Tracheal epithelial cell (primary cell): ENCODE results near the gene MLLT11. TPM values are rescaled to one million over a fixed set of nuclear protein-coding genes. Genes with fewer than 3 reads are reported as not detected.

Experiments used
- total RNA-seq: library from RNA; depleted of rRNA; stranded (reverse); fragments of >200 nt; gene quantifications from 2 replicates; pipeline ENCODE4 v1.2.1, GENCODE V29; 2014

MLLT11 gene, protein sequence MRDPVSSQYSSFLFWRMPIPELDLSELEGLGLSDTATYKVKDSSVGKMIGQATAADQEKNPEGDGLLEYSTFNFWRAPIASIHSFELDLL
- total RNA-seq, result 1.9 and 4.6 TPM in 2 replicates

DNA sequence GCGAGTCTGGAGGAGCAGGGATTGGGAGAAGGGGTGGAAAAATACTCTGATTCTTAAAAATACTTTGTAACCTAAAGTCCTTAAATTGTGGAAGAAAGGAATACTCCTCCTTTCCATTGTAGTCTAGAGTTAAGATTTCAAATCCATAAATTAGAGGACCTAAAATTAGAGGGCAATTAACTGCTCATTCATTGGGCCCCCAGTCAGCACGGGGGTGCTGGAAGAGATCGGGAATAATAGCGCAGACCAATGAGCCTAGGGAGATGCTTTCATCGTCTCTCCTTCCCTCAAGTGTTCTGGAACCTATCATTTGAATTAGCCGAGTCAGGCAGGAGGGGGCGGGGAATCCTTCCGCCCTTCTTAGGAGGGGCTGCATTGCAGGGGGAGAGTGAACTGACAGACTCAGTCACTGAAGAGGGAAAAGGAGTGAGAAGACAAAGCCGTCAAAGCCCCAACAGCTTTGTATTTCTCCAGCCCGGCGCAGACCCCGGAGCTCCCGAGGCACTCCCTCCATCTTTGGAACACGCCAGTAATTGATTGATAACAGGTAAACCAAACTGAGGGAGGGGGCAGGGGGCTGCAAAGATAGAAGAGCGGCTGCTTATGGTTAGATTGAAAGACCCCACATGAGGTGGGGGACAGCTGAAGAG, at the start of gene MLLT11:
MLLT11 (plus strand) TSS at position 391 of the 650 bp plus-strand sequence. CDS start 6,828 bp downstream, outside the sequence.

DNA sequence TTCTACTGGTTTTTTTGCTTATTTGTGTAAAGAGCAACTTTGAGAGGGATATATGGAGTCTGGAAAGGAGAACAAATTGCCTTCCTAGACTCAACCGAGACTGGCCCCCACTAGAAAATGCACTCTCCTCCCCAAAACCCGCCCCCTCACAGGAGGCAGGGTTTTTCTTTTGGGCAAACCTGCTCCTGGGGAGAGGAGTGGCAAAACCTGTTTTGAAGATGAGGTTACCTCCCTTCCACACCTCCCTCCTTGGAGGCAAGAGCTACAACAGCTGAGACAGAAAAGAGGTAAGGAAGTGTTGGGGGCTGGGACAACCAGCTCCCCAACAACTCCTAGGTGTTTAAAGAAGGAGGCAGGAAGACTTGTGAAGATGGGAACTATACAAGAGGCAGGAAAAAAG, 23.8 kb upstream of the MLLT11 start, which contains the start of gene BNIPL:
BNIPL (plus strand) TSS at position 231 of the 400 bp plus-strand sequence; CDS start at position 371, 140 bp downstream.

DNA sequence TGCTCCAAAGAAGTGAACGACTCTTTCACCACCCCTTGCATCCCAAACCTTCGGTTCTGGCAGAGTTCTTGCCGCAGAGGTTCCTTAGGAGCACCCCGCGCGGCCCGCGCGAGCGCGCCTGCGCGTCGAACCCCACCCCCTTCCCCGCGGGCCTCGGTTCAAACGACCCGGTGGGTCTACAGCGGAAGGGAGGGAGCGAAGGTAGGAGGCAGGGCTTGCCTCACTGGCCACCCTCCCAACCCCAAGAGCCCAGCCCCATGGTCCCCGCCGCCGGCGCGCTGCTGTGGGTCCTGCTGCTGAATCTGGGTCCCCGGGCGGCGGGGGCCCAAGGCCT, 12.6 kb upstream of the MLLT11 start, which contains the start of gene C1orf56:
C1orf56 (plus strand) TSS at position 161 of the 334 bp plus-strand sequence; CDS start at position 258, 97 bp downstream.

DNA sequence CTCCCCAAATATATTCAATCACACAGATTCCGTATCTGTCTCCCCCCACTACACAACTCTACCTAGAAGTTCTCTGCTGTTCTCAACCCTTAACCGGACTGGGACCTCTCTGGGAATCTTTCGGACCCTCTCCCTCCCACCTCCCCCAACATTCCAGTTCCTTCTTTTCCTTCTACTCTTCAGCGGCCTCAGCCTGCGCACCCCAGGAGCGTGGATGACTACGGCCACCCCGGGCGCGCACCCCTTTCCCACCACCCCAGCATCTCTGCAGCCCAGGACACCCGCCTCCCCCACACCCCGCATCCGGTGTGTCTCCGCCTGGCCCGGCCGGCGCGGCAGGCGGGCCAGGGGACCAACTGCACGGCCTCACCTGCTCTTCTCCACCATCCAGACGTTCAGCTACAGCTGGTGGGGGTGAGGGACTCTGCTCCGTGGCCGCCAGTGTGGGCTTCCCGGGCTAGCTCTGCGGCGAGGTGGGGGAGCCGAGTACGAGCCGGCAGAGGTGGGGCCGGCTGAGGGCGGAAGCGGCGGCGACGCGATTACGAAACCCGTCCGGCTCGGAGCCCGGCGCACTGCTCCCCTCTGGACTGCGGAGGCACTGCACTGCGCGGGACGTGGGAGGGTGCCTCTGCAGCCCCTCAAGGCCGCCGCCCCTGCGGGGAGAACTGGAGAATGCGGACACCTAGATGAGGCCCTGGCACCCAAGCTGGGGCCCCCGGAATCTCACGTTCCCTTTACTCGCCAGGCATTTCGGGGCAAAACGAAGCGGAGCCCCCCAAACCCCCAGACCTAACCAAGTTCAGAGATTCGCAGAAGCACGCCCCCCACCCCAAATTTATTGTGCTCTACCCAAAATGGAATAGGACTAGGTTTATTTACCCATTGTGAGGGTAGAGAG, 839 bp upstream of the MLLT11 start, which contains the start of gene CDC42SE1:
CDC42SE1 (minus strand) TSS at position 514 of the 898 bp plus-strand sequence. CDS start 3,892 bp downstream, outside the sequence.

DNA sequence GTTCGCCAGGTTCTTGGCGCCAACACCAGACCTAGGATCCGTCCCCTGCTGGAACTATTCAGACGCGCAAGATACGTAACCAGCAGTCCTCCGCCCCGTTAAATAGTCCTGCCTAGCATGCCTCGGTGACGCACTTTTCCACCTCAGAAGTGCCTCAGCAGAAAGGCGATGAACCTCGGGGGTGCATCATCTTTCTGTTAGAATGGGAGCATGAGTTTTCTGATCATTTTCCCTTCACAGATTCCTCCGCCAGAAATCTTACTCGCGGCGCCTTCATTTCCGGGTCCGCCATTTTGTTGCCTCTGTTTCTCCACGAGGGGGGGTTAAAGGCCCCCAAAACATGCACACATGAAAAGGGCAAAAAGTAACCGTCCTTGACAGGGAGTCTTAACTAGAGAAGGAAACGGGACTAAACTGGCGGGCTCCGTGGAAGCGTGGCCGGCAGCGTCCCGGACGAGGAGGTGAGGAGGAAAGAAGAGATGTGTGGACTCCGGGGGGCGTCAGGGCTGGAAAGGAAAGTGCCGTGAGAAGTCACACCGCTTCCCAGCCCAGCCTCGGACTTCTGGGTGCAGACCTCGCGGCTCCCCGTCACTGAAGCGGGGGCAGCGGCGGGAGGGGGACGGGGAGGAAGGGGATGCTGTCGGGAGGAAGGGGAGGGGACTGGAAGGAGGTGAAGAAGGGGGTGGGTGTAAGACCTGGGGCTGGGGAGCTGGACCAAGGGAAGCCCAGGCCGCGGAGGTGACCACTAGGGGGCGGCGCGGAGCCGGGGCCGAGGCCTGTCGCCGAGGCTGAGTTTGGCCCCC, 10.5 kb downstream of the MLLT11 start, which contains the start of gene GABPB2:
GABPB2 (plus strand) TSS at position 288 of the 803 bp plus-strand sequence. CDS start 17,429 bp downstream, outside the sequence.

Other genes with a start within 250 kb of the MLLT11 start
- 14.7 and 16.9 TPM in 2 replicates for gene ARNT, start 183.8 kb upstream of the MLLT11 start, total RNA-seq
- gene CTXND2, start 173.3 kb upstream of the MLLT11 start, total RNA-seq, result under 0.01 TPM in 1 of 2 replicates, not detected in the other
- 19.8 and 34.5 TPM in 2 replicates for gene SETDB1, start 134.0 kb upstream of the MLLT11 start, total RNA-seq
- gene CERS2, start 85.6 kb upstream of the MLLT11 start, total RNA-seq, result 91.1 and 114 TPM in 2 replicates
- not detected in 2 replicates for gene ANXA9, start 78.1 kb upstream of the MLLT11 start, total RNA-seq
- gene MINDY1, start 53.5 kb upstream of the MLLT11 start, total RNA-seq, result 9.6 and 11.6 TPM in 2 replicates
- gene PRUNE1, start 51.9 kb upstream of the MLLT11 start, total RNA-seq, result 7.5 and 10.4 TPM in 2 replicates
- 2.4 and 5.5 TPM in 2 replicates for gene BNIPL, start 23.8 kb upstream of the MLLT11 start, total RNA-seq
- gene C1orf56, start 12.6 kb upstream of the MLLT11 start, total RNA-seq, result 0.72 and 1.5 TPM in 2 replicates
- 85.7 and 95.4 TPM in 2 replicates for gene CDC42SE1, start 775 bp upstream of the MLLT11 start, total RNA-seq
- 10.7 and 11.8 TPM in 2 replicates for gene GABPB2, start 10.4 kb downstream of the MLLT11 start, total RNA-seq
- 0.21 and 0.48 TPM in 2 replicates for gene SEMA6C, start 86.2 kb downstream of the MLLT11 start, total RNA-seq
- not detected in 2 replicates for gene TNFAIP8L2, start 96.3 kb downstream of the MLLT11 start, total RNA-seq
- 4.8 and 7.9 TPM in 2 replicates for gene LYSMD1, start 105.5 kb downstream of the MLLT11 start, total RNA-seq
- gene SCNM1, start 105.7 kb downstream of the MLLT11 start, total RNA-seq, result 20.2 and 26.4 TPM in 2 replicates
- gene TMOD4, start 115.6 kb downstream of the MLLT11 start, total RNA-seq, result not detected in 2 replicates
- gene VPS72, start 129.8 kb downstream of the MLLT11 start, total RNA-seq, result 58.2 and 79.0 TPM in 2 replicates
- 48.0 and 60.2 TPM in 2 replicates for gene PIP5K1A, start 138.2 kb downstream of the MLLT11 start, total RNA-seq
- gene PSMD4, start 194.3 kb downstream of the MLLT11 start, total RNA-seq, result 171 and 208 TPM in 2 replicates
- gene ZNF687, start 221.9 kb downstream of the MLLT11 start, total RNA-seq, result 10.9 and 11.3 TPM in 2 replicates